HEK293 (cell line): ENCODE measurements around the gene UTS2.

ENCODE experiments used
- CTCF ChIA-PET: fragments of 350-600 bp; formaldehyde crosslinking; extraction: SDS; loops from one replicate; lab custom pipeline; 2021; ENCODE audit warnings: antibody characterized with exemption; lab: Yijun Ruan, JAX
- POLR2A ChIA-PET: fragments of 300-600 bp; formaldehyde crosslinking; extraction: SDS; loops from one replicate; lab custom pipeline; 2020; ENCODE audit warnings: antibody characterized with exemption, inconsistent platforms; lab: Yijun Ruan, JAX
- H3K27ac ChIP-seq: fragments of 200-500 bp; sonication (Bioruptor generic); 2 replicates; pipeline ENCODE4 v1.5.1; 2014; ENCODE audit warnings: low read depth, low read length, control low read depth, inconsistent platforms; ENCODE audit errors: extremely low read depth
- H3K36me3 ChIP-seq, 2 experiments: fragments of 200-500 bp in 1 of 2; sonication (Bioruptor generic) in 1 of 2; 1 replicate in 1 of 2; 2 replicates in 1 of 2; pipeline ENCODE4 v1.5.1; 2014 to 2017; ENCODE audit warnings: inconsistent platforms in 2 of 2, low read length in 2 of 2; ENCODE audit not compliant: control insufficient read depth in 2 of 2, insufficient read depth in 1 of 2
- H3K4me1 ChIP-seq: fragments of 200-500 bp; sonication (Bioruptor generic); 2 replicates; pipeline ENCODE4 v1.5.1; 2014; ENCODE audit warnings: mild to moderate bottlenecking, low read length, inconsistent platforms; ENCODE audit not compliant: control insufficient read depth, insufficient read depth
- H3K4me3 ChIP-seq: 2 replicates; pipeline ENCODE4 v1.5.1; 2011; ENCODE audit warnings: low read depth, mild to moderate bottlenecking, control low read depth, low read length, moderate library complexity
- H3K9me3 ChIP-seq: fragments of 200-500 bp; sonication (Bioruptor generic); 2 replicates; pipeline ENCODE4 v1.5.1; 2014; ENCODE audit warnings: low read depth, low read length, inconsistent platforms; ENCODE audit not compliant: control insufficient read depth, insufficient read depth
- BCL11A ChIP-seq: fragments of 450-650 bp; formaldehyde crosslinking; IDR thresholded peaks from 2 replicates; pipeline ENCODE4 v1.5.1; 2016; ENCODE audit warnings: low read depth, missing biosample characterization, missing genetic modification characterization
- ELK4 ChIP-seq: IDR thresholded peaks from 2 replicates; pipeline ENCODE4 v1.6.1; 2011; ENCODE audit warnings: mild to moderate bottlenecking, low read depth, low read length, borderline replicate concordance
- KLF1 ChIP-seq: fragments of 450-650 bp; formaldehyde crosslinking; IDR thresholded peaks from 2 replicates; pipeline ENCODE4 v1.5.1; 2016; ENCODE audit warnings: missing biosample characterization, missing genetic modification characterization
- KLF16 ChIP-seq: fragments of 450-650 bp; formaldehyde crosslinking; IDR thresholded peaks from 2 replicates; pipeline ENCODE4 v1.5.1; 2017; ENCODE audit warnings: missing biosample characterization, missing genetic modification characterization
- KLF7 ChIP-seq: fragments of 450-650 bp; formaldehyde crosslinking; IDR thresholded peaks from 2 replicates; pipeline ENCODE4 v1.5.1; 2016; ENCODE audit warnings: missing biosample characterization, missing genetic modification characterization, borderline replicate concordance
- PRDM10 ChIP-seq: fragments of 450-650 bp; formaldehyde crosslinking; IDR thresholded peaks from 2 replicates; pipeline ENCODE4 v1.5.1; 2016; ENCODE audit warnings: missing biosample characterization, missing genetic modification characterization
- PRDM6 ChIP-seq: fragments of 450-650 bp; formaldehyde crosslinking; IDR thresholded peaks from 2 replicates; pipeline ENCODE4 v1.5.1; 2017; ENCODE audit warnings: missing biosample characterization, missing genetic modification characterization
- RBAK ChIP-seq: fragments of 450-650 bp; formaldehyde crosslinking; IDR thresholded peaks from 2 replicates; pipeline ENCODE4 v1.5.1; 2016; ENCODE audit warnings: missing biosample characterization, missing genetic modification characterization
- ZBTB44 ChIP-seq: fragments of 450-650 bp; IDR thresholded peaks from 2 replicates; pipeline ENCODE4 v1.5.1; 2018; ENCODE audit warnings: missing biosample characterization, mild to moderate bottlenecking, missing genetic modification characterization
- ZNF112 ChIP-seq: fragments of 450-650 bp; formaldehyde crosslinking; IDR thresholded peaks from 2 replicates; pipeline ENCODE4 v1.5.0; 2017; ENCODE audit warnings: missing biosample characterization, missing genetic modification characterization
- ZNF174 ChIP-seq: fragments of 450-650 bp; formaldehyde crosslinking; IDR thresholded peaks from 2 replicates; pipeline ENCODE4 v1.5.0; 2017; ENCODE audit warnings: missing biosample characterization, mild to moderate bottlenecking, missing genetic modification characterization
- ZNF2 ChIP-seq: fragments of 450-650 bp; formaldehyde crosslinking; IDR thresholded peaks from 2 replicates; pipeline ENCODE4 v1.5.1; 2016; ENCODE audit warnings: missing biosample characterization, missing genetic modification characterization
- ZNF221 ChIP-seq: fragments of 450-650 bp; formaldehyde crosslinking; IDR thresholded peaks from 2 replicates; pipeline ENCODE4 v1.5.1; 2017; ENCODE audit warnings: missing biosample characterization, missing genetic modification characterization, borderline replicate concordance
- ZNF239 ChIP-seq: fragments of 450-650 bp; formaldehyde crosslinking; IDR thresholded peaks from 2 replicates; pipeline ENCODE4 v1.5.1; 2016; ENCODE audit warnings: missing biosample characterization, missing genetic modification characterization
- ZNF266 ChIP-seq: fragments of 450-650 bp; formaldehyde crosslinking; IDR thresholded peaks from 2 replicates; pipeline ENCODE4 v1.5.1; 2016; ENCODE audit warnings: missing biosample characterization, missing genetic modification characterization, low read depth
- ZNF280C ChIP-seq: fragments of 450-650 bp; formaldehyde crosslinking; IDR thresholded peaks from 2 replicates; pipeline ENCODE4 v1.5.1; 2016; ENCODE audit warnings: missing biosample characterization, missing genetic modification characterization
- ZNF366 ChIP-seq: fragments of 450-650 bp; formaldehyde crosslinking; conservative IDR thresholded peaks from 2 replicates; pipeline ENCODE4 v1.5.1; 2016; ENCODE audit warnings: missing biosample characterization, missing genetic modification characterization
- ZNF658 ChIP-seq: fragments of 450-650 bp; formaldehyde crosslinking; IDR thresholded peaks from 2 replicates; pipeline ENCODE4; 2016; ENCODE audit warnings: missing biosample characterization, missing genetic modification characterization
- ZNF701 ChIP-seq: fragments of 450-650 bp; formaldehyde crosslinking; IDR thresholded peaks from 2 replicates; pipeline ENCODE4 v1.5.1; 2016; ENCODE audit warnings: missing biosample characterization, missing genetic modification characterization
- ZNF776 ChIP-seq: fragments of 450-650 bp; formaldehyde crosslinking; IDR thresholded peaks from 2 replicates; pipeline ENCODE4 v1.5.0; 2017; ENCODE audit warnings: missing biosample characterization, missing genetic modification characterization, borderline replicate concordance
- ZSCAN4 ChIP-seq: fragments of 450-650 bp; formaldehyde crosslinking; IDR thresholded peaks from 2 replicates; pipeline ENCODE4 v1.5.1; 2017; ENCODE audit warnings: missing biosample characterization, missing genetic modification characterization

Gene UTS2

GRCh38 chr1:7888248-7889081, 35.6 kb upstream of the UTS2 start (continued):
- TF ChIP-seq ZNF2 (tag by site-specific recombination) (no peak), ZNF280C (no peak), ZNF776 (tag by site-specific recombination) (no peak), PRDM10 (tag by site-specific recombination) (no peak), KLF16 (tag by site-specific recombination) (no peak), RBAK (no peak)

GRCh38 chr1:7886405-7886745, 33.5 kb upstream of the UTS2 start:
- Histone ChIP-seq H3K36me3 (no peaks in the 10 kb centered on the region), H3K4me3 (no peak overlapping the region), H3K4me1 (no peaks in the 10 kb centered on the region), H3K9me3 (no peaks in the 10 kb centered on the region), H3K27ac (no peak overlapping the region)
- POLR2A ChIA-PET = no interaction called here
- CTCF ChIA-PET = interaction anchor here (0.7 kb wide), 1 partner anchor 217 kb away, joined by 3 read pairs; no protein-coding TSS in a partner anchor
- no peak for TF ChIP-seq ZNF239 (tag by site-specific recombination)
- no peak for TF ChIP-seq KLF1 (tag by site-specific recombination)
- TF ChIP-seq ZBTB44 (tag by site-specific recombination) = no peak
- TF ChIP-seq ELK4 = no peak
- TF ChIP-seq PRDM6 (tag by site-specific recombination) = no peak
- no peak for TF ChIP-seq ZNF266 (tag by site-specific recombination)
- no peak for TF ChIP-seq BCL11A (tag by site-specific recombination)
- no peak for TF ChIP-seq ZNF112 (tag by site-specific recombination)
- no peak for TF ChIP-seq ZNF221 (tag by site-specific recombination)
- no peak for TF ChIP-seq ZNF701
- no peak for TF ChIP-seq ZSCAN4 (tag by site-specific recombination)
- TF ChIP-seq KLF7 (tag by site-specific recombination) = no peak
- no peak for TF ChIP-seq ZNF174 (tag by site-specific recombination)
- no peak for TF ChIP-seq ZNF658 (tag by site-specific recombination)
- TF ChIP-seq ZNF366 (tag by site-specific recombination) = no peak
- TF ChIP-seq KLF16 (tag by site-specific recombination) = no peak
